NCI-H524 treated with DMSO at 0.1 percent for 48 hours (cell line): ENCODE data around the gene POLR2H.
A peak's percentile ranks its signal among the peaks of the same experiment; 100 is the strongest.

ENCODE experiments used
- DNase-seq: peaks from one replicate; lab custom pipeline; 2025; lab: John Stamatoyannopoulos, UW

The POLR2H gene

DNA sequence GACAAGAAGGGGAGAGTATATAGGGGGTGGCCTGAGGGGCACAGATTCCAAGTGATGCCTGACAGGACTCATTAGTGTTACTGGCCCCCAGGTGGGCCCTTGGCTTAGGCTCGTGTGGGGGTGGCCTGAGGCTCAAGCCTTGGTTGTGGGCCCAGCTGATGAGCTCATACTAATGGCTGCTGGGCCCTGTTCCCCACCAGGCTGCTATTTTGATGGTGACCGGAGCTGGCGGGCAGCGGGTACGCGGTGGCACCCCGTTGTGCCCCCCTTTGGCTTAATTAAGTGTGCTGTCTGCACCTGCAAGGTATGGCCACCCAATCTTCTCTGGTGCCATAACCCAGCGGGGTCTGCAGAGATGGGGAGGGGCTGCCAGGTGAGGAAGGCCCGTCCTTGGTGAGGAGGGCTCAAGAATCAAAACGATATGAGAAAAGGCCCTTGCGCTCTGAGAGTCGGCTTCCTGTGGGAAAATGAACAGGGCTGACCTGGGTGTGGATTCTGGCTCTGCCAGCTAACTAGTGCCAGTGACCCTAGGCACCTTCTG is 25.7 kb downstream of the POLR2H start:
- DNase-seq = no peak

DNA sequence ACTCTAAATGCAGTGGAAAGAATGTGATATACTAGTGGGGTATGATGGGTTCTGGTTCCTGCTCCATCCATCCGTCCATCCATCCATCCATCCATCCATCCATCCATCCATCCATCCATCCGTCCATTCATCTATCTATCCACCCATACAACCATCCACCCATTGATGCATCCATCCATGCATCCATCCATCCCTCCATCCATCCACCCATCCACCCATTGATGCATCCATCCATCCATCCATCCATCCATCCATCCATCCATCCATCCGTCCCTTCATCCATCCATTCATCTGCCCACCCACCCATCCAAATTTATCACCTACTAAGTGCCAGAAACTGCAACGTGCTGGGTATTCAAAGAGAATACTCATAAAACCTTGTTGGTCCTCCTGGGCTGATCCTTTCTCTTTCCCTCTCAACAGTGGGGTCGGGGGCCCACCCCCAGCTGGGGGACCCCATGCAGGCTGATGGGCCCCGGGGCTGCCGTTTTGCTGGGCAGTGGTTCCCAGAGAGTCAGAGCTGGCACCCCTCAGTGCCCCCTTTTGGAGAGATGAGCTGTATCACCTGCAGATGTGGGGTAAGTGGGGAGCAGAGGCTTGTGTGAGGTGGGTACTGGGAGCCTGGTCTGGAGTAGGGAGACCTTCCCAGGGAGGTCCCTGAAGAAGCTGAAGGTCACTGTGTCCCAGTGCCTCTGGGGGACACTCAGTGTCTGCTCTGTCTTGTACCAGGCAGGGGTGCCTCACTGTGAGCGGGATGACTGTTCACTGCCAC is 26.8 kb downstream of the POLR2H start:
- no peak for DNase-seq

DNA sequence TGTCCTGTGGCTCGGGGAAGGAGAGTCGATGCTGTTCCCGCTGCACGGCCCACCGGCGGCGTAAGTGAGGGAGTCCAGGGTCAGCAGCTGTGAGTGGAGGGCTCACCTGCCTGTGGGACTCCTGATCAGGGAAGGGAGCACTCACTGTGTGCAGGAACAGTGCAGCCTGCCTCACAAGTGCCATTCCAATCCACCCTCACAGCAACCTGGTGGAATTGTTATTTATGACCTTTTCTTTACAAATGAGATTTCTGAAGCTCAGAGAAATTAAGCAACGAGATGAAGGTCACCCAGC is 27.4 kb downstream of the POLR2H start:
- no peak for DNase-seq

GRCh38 chr3:184389384-184389783 is 27.9 kb downstream of the POLR2H start:
- DNase-seq = no peak

DNA sequence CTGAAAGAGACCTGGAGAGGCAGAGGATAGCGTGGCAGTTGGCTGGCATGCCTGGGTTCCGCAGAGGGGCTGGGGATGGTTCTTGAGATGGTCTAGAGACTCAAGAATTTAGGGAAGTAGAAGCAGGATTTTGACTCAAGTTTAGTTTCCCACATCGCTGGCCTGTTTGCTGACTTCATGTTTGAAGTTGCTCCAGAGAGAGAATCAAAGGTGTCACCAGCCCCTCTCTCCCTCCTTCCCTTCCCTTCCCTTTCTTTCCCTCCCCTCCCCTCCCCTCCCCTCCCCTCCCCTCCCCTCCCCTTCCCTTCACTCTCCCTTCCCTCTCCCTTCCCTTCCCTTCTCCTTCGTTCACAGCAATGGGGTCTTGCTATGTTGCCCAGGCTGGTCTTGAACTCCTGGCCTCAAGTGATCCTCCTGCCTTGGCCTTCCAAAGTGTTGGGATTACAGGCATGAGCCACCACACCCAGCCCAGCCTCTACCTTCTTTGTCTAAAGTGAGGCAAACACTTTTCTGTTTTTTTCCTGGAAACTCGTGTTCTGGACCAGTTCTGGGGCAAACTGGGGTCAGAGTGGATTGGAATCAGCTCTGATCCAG is 28.5 kb downstream of the POLR2H start:
- no peak for DNase-seq

- no peak for DNase-seq
These were observed 29.8 kb downstream of the POLR2H start for GRCh38 chr3:184391266-184391665.

DNA sequence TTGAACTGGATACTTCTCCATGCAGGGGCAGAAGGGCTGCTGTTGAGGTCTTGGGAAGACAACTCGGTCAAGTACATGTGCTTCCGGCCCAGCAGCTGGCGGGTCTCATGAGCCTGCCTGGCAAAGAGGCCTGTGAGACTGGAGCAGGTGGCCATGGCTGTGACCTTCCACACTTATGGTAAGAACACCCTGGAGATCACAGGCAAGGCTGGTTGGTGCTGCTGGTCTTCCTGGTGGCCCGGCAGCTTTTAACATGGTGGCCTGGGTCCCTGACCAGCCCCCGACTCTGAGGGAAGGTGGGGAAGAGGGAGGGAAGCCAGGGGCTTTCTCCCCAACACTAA is 33.8 kb downstream of the POLR2H start:
- peak; percentile 70 for DNase-seq

DNA sequence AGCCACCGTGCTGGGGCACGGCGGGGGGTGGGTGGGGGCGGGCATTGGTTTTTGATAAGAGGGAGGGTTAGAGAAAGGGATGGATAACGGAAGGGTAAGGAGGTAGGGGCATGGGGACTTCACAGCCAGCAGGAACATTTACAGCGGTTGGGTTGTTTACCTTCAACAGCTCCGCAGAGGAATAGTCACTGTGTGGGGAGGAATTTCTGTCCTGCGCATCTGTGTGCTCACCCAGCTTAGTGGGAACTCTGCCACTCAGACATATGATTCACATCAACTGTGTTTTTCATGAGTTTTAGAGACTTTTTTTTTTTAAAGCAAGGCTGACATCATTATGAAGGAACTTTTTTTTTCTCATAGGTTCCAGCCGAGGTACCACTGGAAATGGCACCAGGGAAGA is 37.9 kb downstream of the POLR2H start:
- no peak for DNase-seq

GRCh38 chr3:184405075-184406030 is 43.8 kb downstream of the POLR2H start:
- no peak for DNase-seq

DNA sequence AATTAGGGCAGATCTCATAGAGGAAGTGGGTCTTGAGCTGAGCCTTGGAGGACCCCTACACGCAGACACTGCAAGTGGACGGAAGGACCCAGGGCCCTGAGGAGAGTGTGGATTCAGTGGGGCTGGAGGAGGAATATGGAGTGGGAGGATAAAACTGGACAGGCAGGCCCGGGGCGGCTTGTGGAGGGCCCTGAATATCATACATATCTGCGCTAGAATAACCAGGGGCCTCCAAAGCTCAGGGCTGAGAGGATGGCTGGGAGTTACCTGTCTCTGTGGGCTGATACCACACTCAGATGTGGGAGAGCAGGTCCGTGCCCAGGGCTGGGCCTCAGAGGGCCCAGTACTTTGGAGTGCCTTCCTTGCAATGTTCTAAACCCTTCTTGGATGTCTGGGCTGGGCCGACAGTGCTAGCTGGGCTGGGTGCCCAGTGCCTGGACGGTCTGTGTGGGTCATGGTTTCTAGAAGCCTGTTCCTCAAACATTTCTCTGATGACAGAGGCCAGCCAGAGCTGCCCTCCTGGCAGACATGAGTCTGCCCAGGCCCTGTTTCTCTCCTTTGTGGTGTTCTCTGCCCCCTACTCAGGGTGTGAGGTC is 47.9 kb downstream of the POLR2H start:
- no peak for DNase-seq

DNA sequence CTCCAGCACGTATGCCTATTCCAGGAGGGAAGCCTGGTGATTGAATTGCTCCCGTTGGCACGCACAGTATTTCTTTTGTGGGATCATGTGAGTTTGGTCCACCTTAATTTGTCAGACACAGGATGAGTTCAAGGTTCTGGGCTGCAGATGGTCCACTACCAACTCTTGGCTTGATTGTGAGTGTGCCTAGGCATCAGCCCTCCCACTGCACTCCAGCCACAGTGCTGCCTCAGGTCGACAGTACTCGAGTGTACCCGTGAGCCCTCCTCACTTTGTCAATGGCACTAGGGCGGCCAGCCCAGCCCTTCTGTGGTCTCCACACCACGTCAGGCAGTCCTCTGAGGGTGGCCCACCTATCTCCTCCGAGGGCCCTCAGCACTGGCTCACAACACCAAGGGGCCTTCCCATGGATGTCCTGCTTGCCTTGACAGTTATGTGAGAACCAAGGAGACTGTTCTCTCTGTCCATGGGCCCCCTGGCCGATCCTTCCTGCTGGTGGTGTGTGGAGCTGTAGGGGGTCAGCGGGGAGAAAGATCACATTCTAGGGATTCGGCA is 48.5 kb downstream of the POLR2H start:
- no peak for DNase-seq

DNA sequence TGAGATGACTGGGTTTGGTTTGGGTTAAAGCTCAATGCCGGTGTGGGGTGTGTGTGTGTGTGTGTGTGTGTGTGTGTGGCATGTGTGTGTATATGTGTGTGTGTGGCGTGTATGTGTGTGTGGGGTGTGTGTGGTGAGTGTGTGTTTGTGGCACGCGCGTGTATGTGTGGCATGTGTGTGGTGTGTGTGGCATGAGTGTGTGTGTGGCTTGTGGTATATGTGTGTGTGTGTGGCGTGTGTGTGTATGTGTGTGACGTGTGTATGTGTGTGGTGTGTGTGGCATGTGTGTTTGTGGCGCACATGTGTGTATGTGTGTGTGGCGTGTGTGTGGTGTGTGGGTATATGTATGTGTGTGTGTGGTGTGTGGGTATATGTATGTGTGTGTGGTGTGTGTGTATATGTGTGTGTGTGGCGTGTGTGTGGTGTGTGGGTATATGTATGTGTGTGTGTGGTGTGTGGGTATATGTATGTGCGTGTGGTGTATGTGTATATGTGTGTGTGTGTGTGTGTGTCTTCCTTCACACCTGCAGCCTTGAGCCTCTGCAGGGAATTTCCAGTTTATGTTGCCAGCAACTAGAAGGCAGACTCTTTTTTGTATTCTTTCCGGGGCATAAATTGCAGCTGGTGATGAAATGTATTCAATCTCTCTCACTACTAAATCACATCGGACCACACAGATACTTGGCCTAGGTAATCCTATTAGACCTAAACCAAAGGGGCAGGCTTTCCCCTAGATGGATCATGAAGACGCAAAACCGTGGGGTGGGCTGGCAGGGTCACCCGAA is 53.1 kb downstream of the POLR2H start:
- no peak for DNase-seq

DNA sequence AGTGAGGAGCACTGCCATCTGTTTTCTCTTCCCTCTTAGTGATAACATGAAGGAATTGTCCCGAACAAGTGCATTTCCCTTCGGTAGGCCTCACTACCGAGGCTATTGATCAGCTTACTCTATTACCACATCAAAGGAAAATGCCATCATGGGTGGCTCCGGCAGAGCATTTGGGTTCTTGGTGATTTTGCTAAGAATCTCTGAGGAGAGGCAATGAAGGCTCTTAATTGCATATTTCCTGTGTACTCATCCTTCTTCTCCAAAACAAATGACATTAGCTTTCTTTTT is 53.6 kb downstream of the POLR2H start:
- DNase-seq = no peak

GRCh38 chr3:184417619-184418327 is 56.3 kb downstream of the POLR2H start:
- peak; percentile 13 for DNase-seq
